Activated CD8-positive, alpha-beta T cell treated with anti-CD3 and anti-CD28 coated beads for 36 hours (primary cell): Measurements from ENCODE around the gene SH3YL1. TPM values are rescaled to one million over a fixed set of nuclear protein-coding genes. Genes with fewer than 3 reads are reported as not detected.
A peak's percentile ranks its signal among the peaks of the same experiment; 100 is the strongest.

ENCODE experiments used
- ATAC-seq: fragments of 200-7000 bp; cut with Tn5 transposase; one replicate; pipeline ENCODE4 v1.10.0; 2021; ENCODE audit warnings: mild to moderate bottlenecking, moderate library complexity
- CTCF ChIA-PET: fragments of 350-600 bp; sonication (Branson Sonifier 250); formaldehyde crosslinking; loops from one replicate; lab custom pipeline; 2021; ENCODE audit warnings: antibody characterized with exemption; lab: Charles Lee
- POLR2A ChIA-PET: fragments of 350-600 bp; sonication (Branson Sonifier 250); formaldehyde crosslinking; loops from one replicate; lab custom pipeline; 2021; ENCODE audit warnings: antibody characterized with exemption; lab: Charles Lee
- DNase-seq: peaks from one replicate; pipeline ENCODE4 v3.0.0-alpha.2; 2020
- H3K27ac Mint-ChIP-seq: one replicate; pipeline ENCODE4 v1.8.0; 2021; ENCODE audit warnings: mild to moderate bottlenecking, mixed read lengths
- H3K27me3 Mint-ChIP-seq: one replicate; pipeline ENCODE4 v1.8.0; 2021; ENCODE audit warnings: mixed read lengths
- H3K36me3 Mint-ChIP-seq: one replicate; pipeline ENCODE4 v1.8.0; 2021; ENCODE audit warnings: low read depth, mixed read lengths
- H3K4me1 Mint-ChIP-seq: one replicate; pipeline ENCODE4 v1.8.0; 2021; ENCODE audit warnings: low read depth, mixed read lengths
- H3K4me3 Mint-ChIP-seq: one replicate; pipeline ENCODE4 v1.8.0; 2021; ENCODE audit warnings: mild to moderate bottlenecking, moderate library complexity, mixed read lengths
- H3K9me3 Mint-ChIP-seq: one replicate; pipeline ENCODE4 v1.8.0; 2021; ENCODE audit warnings: mixed read lengths
- CTCF ChIP-seq: fragments of 200-600 bp; IDR thresholded peaks from one replicate; pipeline ENCODE4 v1.8.0; 2022; ENCODE audit warnings: antibody characterized with exemption, mild to moderate bottlenecking
- intact Hi-C: fragments of 100-400 bp; cut with micrococcal nuclease; formaldehyde crosslinking; loops from one replicate; pipeline ENCODE4 v1.10.0; 2022
- total RNA-seq, 2 experiments: library from RNA; stranded (reverse); gene quantifications; one replicate each; pipeline ENCODE4 v1.2.3, GENCODE V29; 2021

SH3YL1 gene
- total RNA-seq, 2 experiments from 2014 or later = 18.5 to 19.9 TPM

GRCh38 chr2:196406-196805 is 67.4 kb downstream of the SH3YL1 start:
- no peaks in the 10 kb centered on the region for H3K9me3 Mint-ChIP-seq
- ChIA-PET CTCF (no interaction called here), POLR2A (no interaction called here)
- intact Hi-C loops = no loop called here
- no peaks in the 10 kb centered on the region for H3K27me3 Mint-ChIP-seq
- ATAC-seq (no peak), DNase-seq (no peak)
- H3K4me1 Mint-ChIP-seq = peaks cover 11% of the 10 kb centered on the region
- H3K4me3 Mint-ChIP-seq = no peak overlapping the region
- H3K36me3 Mint-ChIP-seq = no peaks in the 10 kb centered on the region
- H3K27ac Mint-ChIP-seq = no peak overlapping the region
- no peak for TF ChIP-seq CTCF

GRCh38 chr2:195932-196331 is 67.9 kb downstream of the SH3YL1 start:
- Mint-ChIP-seq H3K27ac (no peak overlapping the region), H3K36me3 (no peaks in the 10 kb centered on the region), H3K27me3 (no peaks in the 10 kb centered on the region), H3K4me3 (no peak overlapping the region), H3K9me3 (no peaks in the 10 kb centered on the region), H3K4me1 (peaks cover 11% of the 10 kb centered on the region)
- DNase-seq (no peak), ATAC-seq (no peak)
- POLR2A ChIA-PET = no interaction called here
- intact Hi-C loops = no loop called here
- CTCF ChIA-PET = no interaction called here
- no peak for TF ChIP-seq CTCF

GRCh38 chr2:193141-193671 is 70.6 kb downstream of the SH3YL1 start:
- ChIA-PET CTCF (no interaction called here), POLR2A (interaction anchor here (0.6 kb wide), 1 partner anchor 25 kb away, joined by 3 read pairs; no protein-coding TSS in a partner anchor)
- H3K4me3 Mint-ChIP-seq = no peak overlapping the region
- no peaks in the 10 kb centered on the region for H3K36me3 Mint-ChIP-seq
- H3K27me3 Mint-ChIP-seq = no peaks in the 10 kb centered on the region
- intact Hi-C loops = no loop called here
- H3K4me1 Mint-ChIP-seq = peaks cover 13% of the 10 kb centered on the region
- DNase-seq (peak; percentile 58), ATAC-seq (peak; percentile 87)
- no peak for TF ChIP-seq CTCF
- H3K27ac Mint-ChIP-seq = no peak overlapping the region
- H3K9me3 Mint-ChIP-seq = peaks cover 3% of the 10 kb centered on the region

- no peak for TF ChIP-seq CTCF
- Mint-ChIP-seq H3K27me3 (no peaks in the 10 kb centered on the region), H3K4me3 (no peak overlapping the region), H3K4me1 (peaks cover 13% of the 10 kb centered on the region), H3K36me3 (no peaks in the 10 kb centered on the region), H3K9me3 (peaks cover 7% of the 10 kb centered on the region), H3K27ac (no peak overlapping the region)
- DNase-seq = no peak
- intact Hi-C loops = no loop called here
- CTCF ChIA-PET = interaction anchor here (1.3 kb wide), 1 partner anchor 180 kb away, joined by 3 read pairs; no protein-coding TSS in a partner anchor
- no peak for ATAC-seq
- POLR2A ChIA-PET = no interaction called here
Measured at GRCh38 chr2:191311-192190, 72.3 kb downstream of the SH3YL1 start.

GRCh38 chr2:187825-188224 is 76.0 kb downstream of the SH3YL1 start:
- ChIA-PET POLR2A (no interaction called here), CTCF (no interaction called here)
- Mint-ChIP-seq H3K4me3 (no peak overlapping the region), H3K36me3 (peaks cover 6% of the 10 kb centered on the region), H3K27ac (no peak overlapping the region), H3K9me3 (peaks cover 22% of the 10 kb centered on the region), H3K4me1 (peaks cover 24% of the 10 kb centered on the region), H3K27me3 (no peaks in the 10 kb centered on the region)
- no peak for TF ChIP-seq CTCF
- intact Hi-C loops = no loop called here
- ATAC-seq = no peak
- no peak for DNase-seq
